ENCODE results near the gene EXOC4. TPM values are rescaled to one million over a fixed set of nuclear protein-coding genes. Genes with fewer than 3 reads are reported as not detected.

The EXOC4 gene
- total and polyA plus RNA-seq, 2 donors from 2014 or later: 22.8 to 78.7 TPM

DNA sequence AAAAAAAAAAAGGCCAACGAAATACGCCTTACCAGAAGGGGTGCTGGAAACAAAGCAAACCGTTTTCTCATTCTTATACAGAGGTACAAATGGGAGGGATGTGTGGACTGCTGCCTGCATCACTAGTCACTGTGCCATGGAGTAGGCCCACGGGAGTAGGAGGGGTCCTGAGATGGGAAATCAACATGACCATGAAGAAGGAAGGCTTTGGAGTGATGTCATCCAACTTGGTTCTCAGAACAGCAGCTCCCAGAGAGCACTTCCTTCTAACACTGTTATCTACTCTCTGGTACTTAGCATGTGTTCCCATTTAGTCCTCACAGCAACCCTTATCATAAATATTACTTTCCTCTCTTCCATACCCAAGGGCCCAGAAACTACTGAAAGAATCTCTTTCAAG lies 814.3 kb downstream of the EXOC4 start:
- Histone ChIP-seq H3K27ac (ENCODE audit: low read depth in 2 of 2, low read length in 2 of 2) (no peak overlapping the region), H3K4me1 (ENCODE audit: control insufficient read depth in 2 of 3, insufficient read depth in 2 of 3, low read depth in 1 of 3, low read length in 3 of 3) (no peaks in the 10 kb centered on the region), H3K4me3 (ENCODE audit: low read length in 3 of 3) (no peak overlapping the region), H3K9ac (ENCODE audit: low read length in 3 of 3) (no peak overlapping the region), H3K9me3 (ENCODE audit: control insufficient read depth in 2 of 3, insufficient read depth in 1 of 3, low read length in 3 of 3) (no peaks in the 10 kb centered on the region), H3K27me3 (ENCODE audit: control insufficient read depth, insufficient read depth, low read length) (no peaks in the 10 kb centered on the region), H3K36me3 (ENCODE audit: control insufficient read depth in 2 of 3, insufficient read depth in 3 of 3, low read length in 3 of 3) (peaks cover 0 to 7% (median 0%) of the 10 kb centered on the region in 3 donors)
- DNase-seq (no peak), FAIRE-seq (no peak)
- TF ChIP-seq, protein P1, sequence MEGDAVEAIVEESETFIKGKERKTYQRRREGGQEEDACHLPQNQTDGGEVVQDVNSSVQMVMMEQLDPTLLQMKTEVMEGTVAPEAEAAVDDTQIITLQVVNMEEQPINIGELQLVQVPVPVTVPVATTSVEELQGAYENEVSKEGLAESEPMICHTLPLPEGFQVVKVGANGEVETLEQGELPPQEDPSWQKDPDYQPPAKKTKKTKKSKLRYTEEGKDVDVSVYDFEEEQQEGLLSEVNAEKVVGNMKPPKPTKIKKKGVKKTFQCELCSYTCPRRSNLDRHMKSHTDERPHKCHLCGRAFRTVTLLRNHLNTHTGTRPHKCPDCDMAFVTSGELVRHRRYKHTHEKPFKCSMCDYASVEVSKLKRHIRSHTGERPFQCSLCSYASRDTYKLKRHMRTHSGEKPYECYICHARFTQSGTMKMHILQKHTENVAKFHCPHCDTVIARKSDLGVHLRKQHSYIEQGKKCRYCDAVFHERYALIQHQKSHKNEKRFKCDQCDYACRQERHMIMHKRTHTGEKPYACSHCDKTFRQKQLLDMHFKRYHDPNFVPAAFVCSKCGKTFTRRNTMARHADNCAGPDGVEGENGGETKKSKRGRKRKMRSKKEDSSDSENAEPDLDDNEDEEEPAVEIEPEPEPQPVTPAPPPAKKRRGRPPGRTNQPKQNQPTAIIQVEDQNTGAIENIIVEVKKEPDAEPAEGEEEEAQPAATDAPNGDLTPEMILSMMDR (IDR thresholded peaks at IDR 0.05; ENCODE audit: borderline replicate concordance, extremely low read depth, insufficient read depth): no peak
- intact Hi-C loops (cut with DNase I): no loop called here

DNA sequence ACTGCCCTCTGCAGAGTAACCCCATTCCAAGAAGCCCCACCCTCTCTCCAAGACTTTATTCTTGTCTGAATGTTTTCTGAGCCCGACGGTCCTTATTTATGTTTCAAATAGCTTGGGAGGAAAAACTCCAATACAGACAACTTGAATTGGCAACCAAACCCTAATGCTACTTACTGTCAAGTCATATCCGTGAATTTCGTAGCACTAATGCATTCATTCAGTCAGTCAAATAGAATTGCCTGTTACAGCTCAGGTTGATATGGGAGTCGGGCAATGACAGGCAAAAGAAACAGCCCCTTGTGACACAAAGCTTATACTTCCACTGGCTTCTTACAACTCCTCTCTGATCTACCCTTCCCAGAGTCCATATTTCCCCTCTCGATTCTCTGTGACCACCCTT lies 815.8 kb downstream of the EXOC4 start:
- FAIRE-seq: no peak

GRCh38 chr7:134069187-134069586 lies 816.3 kb downstream of the EXOC4 start:
- Histone ChIP-seq H3K27ac (ENCODE audit: low read depth in 2 of 2, low read length in 2 of 2) (no peak overlapping the region), H3K9me3 (ENCODE audit: control insufficient read depth in 2 of 3, insufficient read depth in 1 of 3, low read length in 3 of 3) (no peaks in the 10 kb centered on the region), H3K27me3 (ENCODE audit: control insufficient read depth, insufficient read depth, low read length) (no peaks in the 10 kb centered on the region), H3K9ac (ENCODE audit: low read length in 3 of 3) (no peak overlapping the region), H3K36me3 (ENCODE audit: control insufficient read depth in 2 of 3, insufficient read depth in 3 of 3, low read length in 3 of 3) (peaks cover 0 to 7% (median 0%) of the 10 kb centered on the region in 3 donors), H3K4me1 (ENCODE audit: control insufficient read depth in 2 of 3, insufficient read depth in 2 of 3, low read depth in 1 of 3, low read length in 3 of 3) (no peaks in the 10 kb centered on the region), H3K4me3 (ENCODE audit: low read length in 3 of 3) (no peak overlapping the region)
- intact Hi-C loops (cut with DNase I): no loop called here
- no peak for FAIRE-seq
- TF ChIP-seq, protein P1 (IDR thresholded peaks at IDR 0.05; ENCODE audit: borderline replicate concordance, extremely low read depth, insufficient read depth): no peak
- DNase-seq: no peak

More for the DNA sequence above, 815.8 kb downstream of the EXOC4 start:
- Histone ChIP-seq H3K4me3 (ENCODE audit: low read length in 3 of 3) (no peak overlapping the region), H3K27me3 (ENCODE audit: control insufficient read depth, insufficient read depth, low read length) (no peaks in the 10 kb centered on the region), H3K9ac (ENCODE audit: low read length in 3 of 3) (no peak overlapping the region), H3K36me3 (ENCODE audit: control insufficient read depth in 2 of 3, insufficient read depth in 3 of 3, low read length in 3 of 3) (peaks cover 0 to 7% (median 0%) of the 10 kb centered on the region in 3 donors), H3K9me3 (ENCODE audit: control insufficient read depth in 2 of 3, insufficient read depth in 1 of 3, low read length in 3 of 3) (no peaks in the 10 kb centered on the region), H3K4me1 (ENCODE audit: control insufficient read depth in 2 of 3, insufficient read depth in 2 of 3, low read depth in 1 of 3, low read length in 3 of 3) (no peaks in the 10 kb centered on the region), H3K27ac (ENCODE audit: low read depth in 2 of 2, low read length in 2 of 2) (no peak overlapping the region)
- DNase-seq: no peak
- TF ChIP-seq, protein P1 (IDR thresholded peaks at IDR 0.05; ENCODE audit: borderline replicate concordance, extremely low read depth, insufficient read depth): no peak
- intact Hi-C loops (cut with DNase I): no loop called here

- TF ChIP-seq, protein P1 (IDR thresholded peaks at IDR 0.05; ENCODE audit: borderline replicate concordance, extremely low read depth, insufficient read depth): no peak
- Histone ChIP-seq H3K36me3 (ENCODE audit: control insufficient read depth in 2 of 3, insufficient read depth in 3 of 3, low read length in 3 of 3) (peaks cover 0 to 7% (median 0%) of the 10 kb centered on the region in 3 donors), H3K9me3 (ENCODE audit: control insufficient read depth in 2 of 3, insufficient read depth in 1 of 3, low read length in 3 of 3) (no peaks in the 10 kb centered on the region), H3K4me3 (ENCODE audit: low read length in 3 of 3) (no peak overlapping the region), H3K27me3 (ENCODE audit: control insufficient read depth, insufficient read depth, low read length) (no peaks in the 10 kb centered on the region), H3K4me1 (ENCODE audit: control insufficient read depth in 2 of 3, insufficient read depth in 2 of 3, low read depth in 1 of 3, low read length in 3 of 3) (no peaks in the 10 kb centered on the region), H3K27ac (ENCODE audit: low read depth in 2 of 2, low read length in 2 of 2) (no peak overlapping the region), H3K9ac (ENCODE audit: low read length in 3 of 3) (no peak overlapping the region)
- no peak for FAIRE-seq
- intact Hi-C loops (cut with DNase I): no loop called here
- DNase-seq: peak in 2 of 5 donors; percentile 10 to 11
Measured at GRCh38 chr7:134070673-134071072, 817.8 kb downstream of the EXOC4 start.

Measured in kidney (tissue), 14 donors.